GM21529 (cell line): Measurements from ENCODE around the gene SPIB.

Experiments used
- ATAC-seq: cut with Tn5 transposase; IDR thresholded peaks from one replicate; pipeline ENCODE4 v1.9.1; 2021; ENCODE audit not compliant: unreplicated experiment

Gene SPIB

DNA sequence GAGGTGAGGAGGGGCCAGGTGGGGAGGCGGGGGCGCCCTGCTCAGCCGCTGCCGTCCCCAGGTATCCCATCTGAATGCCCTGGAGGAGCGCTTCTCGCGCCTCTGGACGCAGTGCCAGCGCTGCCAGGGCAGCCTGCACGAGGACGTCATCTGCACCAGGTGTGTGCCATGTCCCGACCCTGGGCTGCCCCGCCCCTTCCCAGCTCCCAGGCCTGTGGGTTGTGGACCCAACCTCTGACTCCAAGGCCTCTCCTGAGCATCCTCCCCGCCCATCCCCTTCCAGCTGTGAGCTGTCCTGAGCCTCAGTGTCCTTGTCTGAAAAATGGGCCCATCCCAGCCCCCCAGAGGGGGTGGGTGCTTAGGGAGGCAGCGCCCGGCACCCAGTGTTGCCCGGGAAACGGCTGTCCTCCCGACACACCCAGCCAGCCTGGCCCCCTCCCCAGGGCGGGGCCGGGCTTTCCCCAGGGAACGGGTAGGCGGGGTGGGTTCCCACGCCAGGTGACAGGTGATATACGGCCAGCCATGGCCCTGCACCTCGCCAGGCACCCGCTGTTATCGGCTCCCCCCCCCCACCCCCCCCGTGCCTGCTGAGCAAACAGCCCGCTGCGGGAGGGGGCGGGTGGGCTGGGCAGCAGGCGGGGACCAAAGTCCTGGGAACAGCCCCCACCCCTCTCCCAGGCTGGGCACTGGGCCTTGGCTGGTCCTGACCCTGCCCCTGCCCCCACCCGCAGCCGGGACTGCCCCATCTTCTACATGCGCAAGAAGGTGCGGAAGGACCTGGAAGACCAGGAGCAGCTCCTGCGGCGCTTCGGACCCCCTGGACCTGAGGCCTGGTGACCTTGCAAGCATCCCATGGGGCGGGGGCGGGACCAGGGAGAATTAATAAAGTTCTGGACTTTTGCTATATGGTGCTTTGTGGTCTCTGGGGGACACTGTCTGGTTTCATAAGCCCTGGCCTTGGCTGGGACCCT lies 1.3 kb upstream of the SPIB start:
- no peak for ATAC-seq

DNA sequence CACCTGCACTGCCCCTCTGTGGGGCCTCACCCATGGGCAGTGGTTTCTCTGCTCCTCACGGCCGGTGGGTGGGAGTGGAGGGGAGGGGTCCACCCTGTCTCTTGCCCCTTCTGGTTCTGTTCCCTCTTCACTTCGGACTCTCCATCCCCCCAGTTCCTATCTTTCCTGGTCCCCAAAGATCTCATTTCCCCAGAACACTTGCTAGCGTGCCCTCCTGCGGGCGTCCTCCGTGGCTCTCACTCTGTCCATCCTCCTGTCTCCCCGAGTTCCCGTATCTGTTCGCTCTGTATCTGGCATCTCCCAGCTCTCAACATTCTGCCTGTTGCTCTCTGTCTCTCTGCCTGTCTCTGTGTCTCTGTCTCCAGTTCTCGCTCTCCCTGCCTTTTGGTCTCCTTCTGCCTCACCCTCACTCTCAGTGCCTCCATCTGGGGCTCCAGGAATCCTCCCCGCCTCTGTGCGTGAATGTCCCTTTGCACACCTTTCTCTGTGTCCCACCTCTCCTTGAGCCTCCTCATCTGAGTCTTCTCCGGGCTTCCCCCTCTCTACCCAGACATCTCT lies 363 bp downstream of the SPIB start:
- ATAC-seq = no peak

DNA sequence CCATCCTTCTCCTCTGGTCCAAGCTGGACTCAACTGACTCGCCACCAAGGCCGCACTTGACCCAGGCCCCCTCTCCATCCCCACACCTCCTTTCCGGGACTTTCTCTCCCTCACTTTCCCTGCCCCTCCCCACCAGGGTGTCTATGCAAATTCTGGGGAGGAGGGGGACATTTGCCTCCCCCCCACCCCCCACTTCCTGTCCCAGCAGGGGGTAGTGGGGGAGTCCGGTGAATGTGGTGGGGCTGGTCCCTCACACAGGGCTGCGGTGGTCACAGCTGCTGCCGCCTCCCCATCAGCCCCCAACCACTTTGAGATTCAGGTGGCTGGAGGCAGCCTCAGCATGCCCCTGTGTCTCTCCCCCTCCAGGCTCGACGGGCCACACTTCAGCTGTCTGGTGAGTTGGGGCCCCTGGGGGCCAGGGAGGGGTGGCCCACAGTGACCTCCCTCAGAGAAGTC lies 870 bp downstream of the SPIB start:
- no peak for ATAC-seq

DNA sequence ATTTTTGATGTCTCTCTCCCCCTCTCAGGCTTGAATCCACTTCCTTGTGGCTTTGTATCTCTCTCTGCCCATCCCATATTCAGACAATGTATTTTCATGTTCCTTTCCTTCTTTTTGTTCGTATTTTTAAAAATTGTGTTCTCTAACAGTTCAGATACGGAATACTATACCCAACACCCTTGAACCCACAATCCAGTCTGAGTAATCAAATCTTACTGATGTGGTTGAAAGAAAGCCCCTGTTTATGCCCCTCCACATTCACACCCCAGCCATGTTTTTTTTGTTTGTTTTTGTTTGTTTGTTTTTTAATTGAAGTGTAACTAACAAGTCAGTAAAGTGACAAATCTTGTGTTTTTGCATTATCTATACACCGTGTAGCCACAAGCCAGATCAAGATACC lies 1.4 kb downstream of the SPIB start:
- no peak for ATAC-seq

DNA sequence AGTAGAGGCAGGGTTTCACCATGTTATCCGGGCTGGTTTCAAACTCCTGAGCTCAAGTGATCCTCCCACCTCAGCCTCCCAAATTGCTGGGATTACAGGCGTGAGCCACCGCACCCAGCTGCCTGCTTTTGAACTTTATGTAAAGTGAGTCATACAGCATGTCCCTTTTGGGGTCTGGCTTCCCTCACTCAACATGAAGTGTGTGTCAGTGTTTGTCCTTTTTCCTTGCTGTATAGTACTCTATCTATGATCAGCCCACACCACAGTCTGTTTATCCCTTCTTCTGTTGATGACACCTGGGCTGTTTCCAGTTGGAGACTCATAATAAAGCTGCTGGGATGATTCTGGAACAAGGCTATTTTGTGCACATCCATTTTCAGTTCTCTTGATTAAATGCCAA lies 2.1 kb downstream of the SPIB start:
- no peak for ATAC-seq

DNA sequence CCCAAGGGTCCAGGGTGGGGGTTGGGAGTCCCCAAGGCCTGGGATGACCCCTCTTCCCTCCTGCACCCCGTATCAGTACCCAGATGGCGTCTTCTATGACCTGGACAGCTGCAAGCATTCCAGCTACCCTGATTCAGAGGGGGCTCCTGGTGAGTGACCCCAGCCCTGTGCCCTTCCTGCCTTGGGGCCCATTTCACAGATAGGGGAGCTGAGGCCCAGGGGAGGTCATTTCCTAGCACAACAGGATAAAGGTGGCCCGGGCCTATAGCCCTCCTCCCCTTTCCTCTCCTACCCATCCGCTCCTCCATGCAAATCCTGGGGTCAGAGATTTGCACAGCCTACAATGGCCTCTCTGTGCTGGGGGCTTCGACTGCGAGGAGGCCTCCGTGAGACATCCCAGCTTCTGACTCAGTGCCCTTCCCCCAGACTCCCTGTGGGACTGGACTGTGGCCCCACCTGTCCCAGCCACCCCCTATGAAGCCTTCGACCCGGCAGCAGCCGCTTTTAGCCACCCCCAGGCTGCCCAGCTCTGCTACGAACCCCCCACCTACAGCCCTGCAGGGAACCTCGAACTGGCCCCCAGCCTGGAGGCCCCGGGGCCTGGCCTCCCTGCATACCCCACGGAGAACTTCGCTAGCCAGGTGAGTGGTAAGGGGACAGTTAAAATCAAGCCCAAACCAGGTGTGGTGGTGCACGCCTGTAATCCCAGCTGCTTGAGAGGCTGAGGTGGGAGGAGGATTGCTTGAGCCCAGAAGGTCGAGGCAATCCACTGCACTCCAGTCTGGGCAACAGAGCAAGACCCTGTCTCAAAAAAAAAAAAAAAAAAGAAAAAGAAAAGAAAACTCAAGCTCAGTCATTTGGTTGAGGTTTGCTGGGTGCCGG lies 3.9 kb downstream of the SPIB start:
- ATAC-seq = no peak

DNA sequence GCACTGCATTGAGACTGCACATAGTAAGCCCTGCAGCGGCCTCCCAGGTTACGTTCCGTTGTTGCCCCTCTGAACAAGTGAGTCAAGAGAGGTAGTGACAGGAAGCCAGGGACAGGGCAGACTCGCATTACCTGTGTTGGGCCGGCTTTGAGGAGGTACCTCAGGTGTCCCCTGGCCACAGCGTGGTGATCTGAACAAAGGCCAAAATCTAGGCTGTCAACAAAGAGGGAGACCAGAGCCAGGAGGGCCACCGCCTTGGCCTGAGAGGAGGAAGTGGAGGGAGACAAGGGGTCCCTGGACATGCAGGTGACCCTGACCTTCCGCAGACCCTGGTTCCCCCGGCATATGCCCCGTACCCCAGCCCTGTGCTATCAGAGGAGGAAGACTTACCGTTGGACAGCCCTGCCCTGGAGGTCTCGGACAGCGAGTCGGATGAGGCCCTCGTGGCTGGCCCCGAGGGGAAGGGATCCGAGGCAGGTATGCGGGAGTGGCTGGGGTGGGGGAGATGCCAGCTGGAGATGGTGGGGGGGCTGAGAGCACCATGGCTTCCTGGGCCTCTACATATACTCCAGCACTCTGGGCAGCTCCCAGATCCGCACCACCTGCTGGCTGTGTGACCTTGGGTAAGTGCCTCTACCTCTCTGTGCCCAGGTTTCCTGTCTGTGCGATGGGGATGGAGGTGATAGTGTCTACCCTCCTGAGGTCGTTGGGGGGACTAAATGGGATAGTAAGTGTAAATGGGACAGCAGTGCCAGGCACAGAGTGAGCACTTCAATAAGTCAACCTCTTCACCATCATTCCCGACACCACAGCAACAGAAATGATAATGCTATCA lies 4.8 kb downstream of the SPIB start:
- ATAC-seq = no peak

DNA sequence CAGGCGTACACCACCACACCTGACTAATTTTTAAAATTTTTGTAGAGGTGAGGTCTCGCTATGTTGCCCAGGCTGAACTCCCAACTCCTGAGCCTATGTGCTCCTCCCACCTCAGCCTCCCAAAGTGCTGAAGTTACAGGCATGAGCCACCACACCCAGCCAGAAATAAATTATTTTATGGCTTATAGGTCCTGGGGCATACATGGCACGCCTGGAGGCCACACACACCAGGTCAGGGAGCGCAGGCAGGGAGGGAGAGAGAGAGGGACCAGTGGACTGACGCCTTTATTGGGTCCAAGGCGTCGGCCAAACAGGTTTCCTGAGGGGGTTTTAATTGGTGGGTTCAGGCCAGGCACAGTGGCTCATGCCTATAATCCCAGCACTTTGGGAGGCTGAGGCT lies 6.8 kb downstream of the SPIB start:
- ATAC-seq = no peak

DNA sequence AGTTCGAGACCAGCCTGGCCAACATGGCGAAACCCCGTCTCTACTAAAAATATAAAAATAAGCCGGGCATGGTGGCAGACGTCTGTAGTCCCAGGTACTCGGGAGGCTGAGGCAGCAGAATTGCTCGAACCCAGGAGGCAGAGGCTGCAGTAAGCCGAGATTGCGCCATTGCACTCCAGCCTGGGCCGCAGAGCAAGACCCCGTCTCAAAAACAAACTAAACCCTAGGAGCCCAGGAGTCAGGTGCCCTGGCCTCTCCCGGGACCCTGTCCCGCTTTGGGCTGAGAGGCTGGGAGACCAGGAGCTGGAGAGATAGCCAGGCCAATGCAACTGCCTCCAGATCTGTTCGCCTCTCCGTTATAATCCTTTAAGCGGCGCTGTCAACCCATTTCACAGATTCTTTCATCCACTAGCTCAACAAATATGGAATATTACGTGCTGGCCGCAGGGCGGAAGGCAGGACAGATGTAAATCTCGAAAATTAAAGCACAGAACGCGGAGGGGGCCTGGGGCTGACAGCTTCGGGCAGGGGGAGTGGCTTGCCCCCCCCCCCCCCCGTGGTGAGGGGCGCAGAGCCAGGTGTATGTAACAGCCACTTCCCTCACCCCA lies 8.7 kb downstream of the SPIB start:
- no peak for ATAC-seq

DNA sequence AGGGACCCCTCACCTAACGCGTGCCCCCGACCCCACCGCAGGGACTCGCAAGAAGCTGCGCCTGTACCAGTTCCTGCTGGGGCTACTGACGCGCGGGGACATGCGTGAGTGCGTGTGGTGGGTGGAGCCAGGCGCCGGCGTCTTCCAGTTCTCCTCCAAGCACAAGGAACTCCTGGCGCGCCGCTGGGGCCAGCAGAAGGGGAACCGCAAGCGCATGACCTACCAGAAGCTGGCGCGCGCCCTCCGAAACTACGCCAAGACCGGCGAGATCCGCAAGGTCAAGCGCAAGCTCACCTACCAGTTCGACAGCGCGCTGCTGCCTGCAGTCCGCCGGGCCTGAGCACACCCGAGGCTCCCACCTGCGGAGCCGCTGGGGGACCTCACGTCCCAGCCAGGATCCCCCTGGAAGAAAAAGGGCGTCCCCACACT lies 9.3 kb downstream of the SPIB start:
- ATAC-seq = no peak

DNA sequence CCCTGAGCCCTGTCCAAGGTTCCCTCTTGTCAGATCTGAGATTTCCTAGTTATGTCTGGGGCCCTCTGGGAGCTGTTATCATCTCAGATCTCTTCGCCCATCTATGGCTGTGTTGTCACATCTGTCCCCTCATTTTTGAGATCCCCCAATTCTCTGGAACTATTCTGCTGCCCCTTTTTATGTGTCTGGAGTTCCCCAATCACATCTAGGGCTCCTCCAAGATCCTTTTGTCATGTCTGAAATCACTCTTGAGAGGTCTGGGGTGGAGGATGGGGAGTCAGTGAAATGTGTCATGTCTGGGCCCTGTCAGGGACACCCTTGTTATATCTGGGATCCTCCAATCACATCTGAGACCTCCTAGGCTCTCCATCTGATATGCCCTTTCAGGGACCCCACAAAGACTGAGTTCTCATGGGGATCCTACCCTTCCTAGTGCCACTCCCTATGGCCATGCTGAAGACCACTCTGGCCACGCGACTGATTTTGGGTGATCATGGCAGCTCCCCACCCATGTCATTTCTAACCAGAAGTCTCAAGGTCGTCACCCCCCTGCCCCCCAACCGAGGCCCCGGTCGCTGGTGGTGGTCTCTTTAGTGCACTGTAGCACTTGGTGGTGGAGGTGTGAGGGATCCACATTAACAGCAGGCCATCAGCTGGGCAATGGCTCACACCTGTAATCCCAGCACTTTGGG lies 10.2 kb downstream of the SPIB start:
- no peak for ATAC-seq

DNA sequence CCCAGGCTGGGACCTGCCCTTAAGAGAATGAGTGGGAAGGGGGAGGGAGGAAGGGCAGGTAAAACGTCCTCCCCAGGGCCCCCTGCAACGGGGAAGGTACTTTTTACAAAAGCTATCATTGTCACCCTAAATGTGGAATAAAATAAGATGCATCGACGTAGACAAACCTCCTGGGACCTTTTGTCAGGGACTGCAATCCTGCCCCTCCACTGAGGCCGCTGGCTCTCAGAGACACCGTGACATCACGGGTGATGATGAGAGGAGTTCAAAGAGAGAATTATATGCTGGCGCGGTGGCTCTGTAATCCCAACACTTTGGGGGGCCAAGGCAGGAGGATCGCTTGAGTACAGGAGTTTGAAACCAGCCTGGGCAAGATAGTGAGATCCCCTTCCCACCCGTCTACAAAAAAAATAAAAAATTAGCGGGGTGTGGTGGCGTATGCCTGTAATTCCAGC lies 12.2 kb downstream of the SPIB start:
- ATAC-seq = no peak

DNA sequence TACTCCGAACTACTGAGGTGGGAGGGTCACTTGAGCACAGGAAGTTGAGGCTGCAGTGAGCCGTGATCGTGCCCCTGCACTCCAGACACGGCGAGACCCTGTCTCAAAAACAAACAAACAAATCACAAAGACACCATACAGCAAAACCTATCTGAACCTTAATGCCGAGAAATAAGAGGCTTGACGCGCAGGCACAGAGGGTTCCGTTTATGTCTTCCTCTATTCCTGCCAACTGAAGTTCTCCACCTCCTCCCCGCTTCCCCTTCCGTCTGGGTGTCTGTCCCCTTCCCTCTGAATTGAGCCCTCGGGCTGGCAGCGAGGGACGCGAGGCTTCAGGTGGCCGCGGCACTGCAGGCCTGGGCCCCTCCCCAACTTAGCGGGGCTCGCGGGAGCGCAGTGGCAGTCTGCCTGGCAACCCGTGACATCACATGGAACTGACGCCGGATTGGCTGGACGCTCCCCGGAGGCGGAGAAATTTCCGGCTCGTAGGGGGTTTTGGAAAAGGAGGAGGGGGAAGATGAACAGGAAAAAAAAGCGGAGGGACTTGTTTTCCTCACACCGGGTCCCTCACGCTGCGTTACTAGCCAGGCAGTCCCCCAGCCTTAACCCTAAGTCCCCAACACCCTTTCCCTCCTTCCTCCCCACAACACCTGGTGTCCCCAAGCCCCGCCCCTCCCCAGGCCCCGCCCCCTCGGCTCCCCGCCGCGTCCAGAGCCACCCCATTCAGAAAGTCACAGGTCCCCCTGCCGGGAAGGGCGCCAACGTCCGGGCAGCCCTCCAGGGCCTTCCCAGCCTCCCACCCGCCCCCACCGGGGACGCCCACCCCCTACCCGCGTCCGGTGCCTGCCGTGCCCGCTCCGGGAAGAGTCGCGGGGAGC lies 12.8 kb downstream of the SPIB start:
- peak; percentile 62 for ATAC-seq

DNA sequence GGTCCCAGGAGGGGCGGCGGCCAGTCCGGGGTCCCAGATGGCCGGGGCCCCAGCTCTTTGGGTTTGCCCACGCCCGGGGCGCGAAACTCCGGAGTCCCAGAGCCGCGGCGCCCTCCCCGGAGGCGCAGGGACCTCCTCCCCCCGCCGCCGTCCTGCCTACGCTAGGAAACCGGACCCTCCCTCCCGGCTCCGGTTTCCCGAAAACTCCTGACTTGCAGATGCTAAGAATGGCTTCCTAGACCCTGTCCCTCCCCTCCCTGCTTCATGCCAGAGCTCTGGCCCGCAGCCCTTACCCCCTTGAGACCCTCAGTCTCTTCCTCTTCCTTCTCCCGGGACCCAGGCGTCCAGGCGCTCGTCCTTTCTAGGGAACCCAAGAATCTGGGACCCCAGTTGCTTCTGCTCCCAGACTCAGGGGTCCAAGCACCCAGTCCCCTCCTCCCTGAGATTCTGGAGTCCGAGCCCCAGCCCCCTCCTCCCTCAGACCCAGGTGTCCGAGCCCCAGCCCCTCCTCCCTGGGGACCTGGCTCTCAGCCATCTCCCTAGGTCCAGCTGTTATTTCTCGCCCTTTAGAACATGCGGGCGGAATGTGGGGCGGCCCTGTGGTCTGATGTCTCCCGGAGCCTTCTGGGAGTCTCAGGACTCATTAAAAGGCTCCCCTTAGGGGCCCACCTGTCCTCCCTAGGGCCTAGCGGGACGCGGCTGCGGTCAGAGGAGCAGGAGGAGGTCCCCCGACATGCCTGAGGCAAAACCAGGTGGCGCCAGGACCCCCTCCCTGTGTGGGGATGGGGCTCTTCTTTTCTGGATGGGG lies 13.7 kb downstream of the SPIB start, which contains the start of gene MYBPC2:
Gene MYBPC2, plus strand, starts transcription at position 672 of the 808 bp plus-strand sequence. Its CDS starts 62 bp downstream, at position 734.
- no peak for ATAC-seq

DNA sequence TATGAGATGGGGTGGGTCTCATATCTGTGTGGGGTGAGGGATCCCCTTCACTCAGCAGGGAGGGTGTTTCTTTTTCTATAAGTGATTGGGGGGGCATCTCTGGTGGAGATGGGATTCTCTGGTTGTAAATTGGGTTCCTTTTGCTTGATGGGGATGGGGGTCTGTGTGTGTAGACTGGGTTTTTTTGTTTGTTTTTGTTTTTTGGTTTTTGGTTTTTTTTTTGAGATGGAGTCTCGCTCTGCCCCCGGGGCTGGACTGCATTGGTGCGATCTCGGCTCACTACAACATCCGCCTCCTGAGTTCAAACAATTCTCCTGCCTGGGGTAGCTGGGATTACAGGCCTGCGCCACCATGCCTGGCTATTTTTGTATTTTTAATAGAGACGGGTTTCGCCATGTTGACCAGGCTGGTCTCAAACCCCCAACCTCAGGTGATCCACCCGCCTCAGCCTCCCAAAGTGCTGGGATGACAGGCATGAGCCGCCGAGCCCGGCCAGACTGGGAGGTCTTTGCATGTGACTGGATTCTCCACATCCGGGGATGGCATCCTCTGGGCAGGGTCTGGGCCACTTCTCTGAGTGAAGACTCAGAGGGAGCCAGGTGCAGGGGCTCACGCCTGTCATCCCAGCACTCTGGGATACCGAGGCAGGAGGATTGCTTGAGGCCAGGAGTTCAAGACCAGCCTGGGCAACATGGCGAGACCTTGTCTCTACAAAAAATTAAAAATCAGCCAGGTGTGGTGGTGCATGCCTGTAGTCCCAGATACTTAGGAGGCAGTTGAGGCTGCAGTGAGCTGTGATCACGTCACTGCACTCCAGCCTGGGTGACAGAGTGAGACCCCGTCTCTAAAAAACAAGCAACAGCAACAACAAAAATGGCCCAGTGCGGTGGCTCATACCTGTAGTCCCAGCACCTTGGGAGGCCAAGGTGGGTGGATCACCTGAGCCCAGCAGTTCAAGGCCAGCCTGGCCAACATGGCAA lies 14.8 kb downstream of the SPIB start:
- ATAC-seq = no peak

DNA sequence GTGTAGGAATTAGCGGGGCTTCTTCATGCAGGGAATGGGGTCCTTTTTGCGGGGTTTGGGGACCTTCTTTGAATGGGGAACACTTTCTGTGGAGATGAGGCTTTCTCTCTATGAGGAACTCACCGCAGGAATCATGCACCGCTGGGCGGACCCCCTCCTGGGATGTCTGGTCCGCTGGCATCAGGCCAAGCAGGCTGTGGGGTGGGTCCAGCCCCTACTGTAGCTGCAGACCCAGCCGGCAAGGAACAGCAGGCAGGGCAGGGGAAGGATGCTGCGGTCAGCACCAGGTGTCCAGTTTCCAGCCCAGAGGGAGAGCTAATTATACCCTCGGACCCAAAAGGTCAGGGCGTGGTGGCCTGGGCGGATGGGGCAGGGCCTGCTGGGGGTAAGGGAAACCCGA lies 15.8 kb downstream of the SPIB start:
- no peak for ATAC-seq
